ENCODE data around the gene MIS18A. TPM values are rescaled to one million over a fixed set of nuclear protein-coding genes. Genes with fewer than 3 reads are reported as not detected.
A peak's percentile ranks its signal among the peaks of the same experiment; 100 is the strongest.

The MIS18A gene, protein sequence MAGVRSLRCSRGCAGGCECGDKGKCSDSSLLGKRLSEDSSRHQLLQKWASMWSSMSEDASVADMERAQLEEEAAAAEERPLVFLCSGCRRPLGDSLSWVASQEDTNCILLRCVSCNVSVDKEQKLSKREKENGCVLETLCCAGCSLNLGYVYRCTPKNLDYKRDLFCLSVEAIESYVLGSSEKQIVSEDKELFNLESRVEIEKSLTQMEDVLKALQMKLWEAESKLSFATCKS
- 26.8 and 27.5 TPM in 2 replicates for total RNA-seq

- intact Hi-C loops (cut with micrococcal nuclease): loop anchor here (1.0 to 10.0 kb wide), 10 partner anchors 37 to 1264 kb away; partner anchors contain the start of genes CFAP298, GART, SCAF4 and SON
- H3K4me3 Mint-ChIP-seq: peak within 1 kb of the TSS; percentile 100
- H3K9me3 Mint-ChIP-seq: no peaks in the 10 kb centered on the region
- peak; percentile 95 for DNase-seq (ENCODE audit: low spot score)
- H3K27me3 Mint-ChIP-seq (ENCODE audit: insufficient read depth): no peaks in the 10 kb centered on the region
- H3K4me1 Mint-ChIP-seq (ENCODE audit: low read depth): peaks cover 21% of the 10 kb centered on the region
- peaks cover 1% of the 10 kb centered on the region for H3K36me3 Mint-ChIP-seq (ENCODE audit: low read depth)
- H3K27ac Mint-ChIP-seq: peak within 1 kb of the TSS; percentile 97
Observed at GRCh38 chr21:32278518-32279376, at the start of gene MIS18A. TSS of gene MIS18A (minus strand) at chr21:32279049. CDS start at chr21:32279014, 35 bp downstream.

DNA sequence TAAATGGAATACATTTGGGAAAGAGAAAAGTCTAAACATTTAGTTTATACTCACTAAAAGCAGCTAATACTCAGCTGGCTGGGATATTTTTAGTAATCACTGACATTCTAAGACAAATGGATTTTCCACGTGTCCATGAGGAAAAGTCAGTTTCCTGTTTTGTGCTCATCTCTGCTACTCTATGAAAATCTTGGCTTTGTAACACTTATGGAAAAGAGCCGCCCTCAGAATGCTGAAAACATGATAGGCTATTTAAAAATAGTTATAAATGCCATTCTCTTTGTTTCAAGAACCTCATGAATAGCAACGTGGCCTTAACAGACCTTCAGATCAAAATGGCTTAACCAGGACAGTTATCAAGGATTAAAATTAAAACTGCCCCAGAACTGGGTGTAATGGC lies 49.7 kb upstream of the MIS18A start:
- peaks cover 55% of the 10 kb centered on the region for H3K36me3 Mint-ChIP-seq (ENCODE audit: low read depth)

DNA sequence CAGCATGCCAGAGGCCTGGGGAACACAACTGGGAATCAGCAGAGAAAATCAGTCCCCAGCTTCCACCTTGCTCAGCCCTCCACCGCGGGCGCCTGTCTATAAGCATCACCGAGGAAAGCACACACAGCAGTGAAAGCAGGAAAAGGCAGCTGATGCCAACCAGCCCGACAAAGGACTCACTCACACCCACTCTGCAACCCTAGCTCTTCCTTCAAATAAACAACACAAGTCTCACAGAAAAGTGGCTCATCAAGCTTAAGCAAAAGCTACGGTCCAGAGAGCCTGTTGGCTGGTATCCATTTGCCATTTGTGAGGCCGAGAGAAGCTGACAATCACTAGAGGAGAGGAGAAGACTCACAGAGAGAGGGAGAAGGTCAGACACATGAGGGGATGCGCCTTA lies 46.9 kb upstream of the MIS18A start:
- Mint-ChIP-seq H3K36me3 (ENCODE audit: low read depth) (peaks cover 62% of the 10 kb centered on the region), H3K4me3 (no peak overlapping the region), H3K27me3 (ENCODE audit: insufficient read depth) (no peaks in the 10 kb centered on the region), H3K9me3 (no peaks in the 10 kb centered on the region), H3K27ac (no peak overlapping the region), H3K4me1 (ENCODE audit: low read depth) (no peaks in the 10 kb centered on the region)
- DNase-seq (ENCODE audit: low spot score): no peak
- intact Hi-C loops (cut with micrococcal nuclease): no loop called here

More for the DNA sequence above, 49.7 kb upstream of the MIS18A start:
- Mint-ChIP-seq H3K27me3 (ENCODE audit: insufficient read depth) (no peaks in the 10 kb centered on the region), H3K27ac (no peak overlapping the region), H3K9me3 (no peaks in the 10 kb centered on the region), H3K4me1 (ENCODE audit: low read depth) (no peaks in the 10 kb centered on the region), H3K4me3 (no peak overlapping the region)
- intact Hi-C loops (cut with micrococcal nuclease): no loop called here
- DNase-seq (ENCODE audit: low spot score): no peak

DNA sequence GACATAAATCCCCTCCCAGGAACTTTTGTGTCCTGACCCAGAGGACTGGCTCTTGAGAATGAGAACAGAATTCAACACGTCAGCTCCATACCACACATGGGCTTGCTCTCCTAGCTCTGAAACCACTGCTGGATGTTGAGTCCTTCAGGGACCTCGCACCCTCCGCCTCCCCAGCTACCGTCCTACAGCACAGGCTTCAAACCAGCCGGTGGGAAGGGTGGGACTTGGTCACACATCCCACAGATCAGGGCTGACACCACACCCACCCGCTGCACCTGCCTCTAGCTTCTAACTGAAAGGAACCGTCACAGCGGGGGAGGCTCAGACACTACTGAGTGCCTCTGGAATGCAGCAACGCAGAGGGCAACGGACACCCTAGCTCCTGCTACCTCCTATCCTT lies 43.8 kb upstream of the MIS18A start:
- no peaks in the 10 kb centered on the region for H3K4me1 Mint-ChIP-seq (ENCODE audit: low read depth)
- no peaks in the 10 kb centered on the region for H3K9me3 Mint-ChIP-seq
- intact Hi-C loops (cut with micrococcal nuclease): no loop called here
- peaks cover 68% of the 10 kb centered on the region for H3K36me3 Mint-ChIP-seq (ENCODE audit: low read depth)
- no peak overlapping the region for H3K27ac Mint-ChIP-seq
- no peak overlapping the region for H3K4me3 Mint-ChIP-seq
- no peaks in the 10 kb centered on the region for H3K27me3 Mint-ChIP-seq (ENCODE audit: insufficient read depth)
- DNase-seq (ENCODE audit: low spot score): no peak

DNA sequence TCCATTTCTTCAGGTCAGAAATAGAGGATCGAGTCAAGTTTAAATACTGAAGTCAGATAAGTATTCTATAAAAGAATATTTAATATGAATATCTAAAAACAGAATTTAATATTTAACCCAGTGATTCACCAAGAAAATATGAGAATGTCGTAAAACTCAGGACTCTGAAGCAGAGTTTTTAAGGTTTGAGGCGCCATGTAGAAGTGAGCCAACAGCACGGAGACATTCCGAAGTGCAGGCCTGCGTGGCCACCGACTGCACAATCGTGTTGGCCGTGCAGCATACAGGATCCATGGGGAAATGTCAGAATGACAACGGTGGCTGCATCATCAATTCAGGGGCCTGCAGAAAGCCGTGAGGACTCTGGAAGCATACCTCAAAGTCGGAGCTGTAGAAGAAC lies 43.3 kb upstream of the MIS18A start:
- Mint-ChIP-seq H3K4me1 (ENCODE audit: low read depth) (no peaks in the 10 kb centered on the region), H3K9me3 (no peaks in the 10 kb centered on the region), H3K27ac (no peak overlapping the region), H3K4me3 (no peak overlapping the region), H3K36me3 (ENCODE audit: low read depth) (peaks cover 66% of the 10 kb centered on the region), H3K27me3 (ENCODE audit: insufficient read depth) (no peaks in the 10 kb centered on the region)
- DNase-seq (ENCODE audit: low spot score): no peak
- intact Hi-C loops (cut with micrococcal nuclease): no loop called here

- H3K36me3 Mint-ChIP-seq (ENCODE audit: low read depth): peaks cover 62% of the 10 kb centered on the region
- H3K4me1 Mint-ChIP-seq (ENCODE audit: low read depth): no peaks in the 10 kb centered on the region
- no peaks in the 10 kb centered on the region for H3K27me3 Mint-ChIP-seq (ENCODE audit: insufficient read depth)
- no peak overlapping the region for H3K4me3 Mint-ChIP-seq
- H3K27ac Mint-ChIP-seq: no peak overlapping the region
- no peak for DNase-seq (ENCODE audit: low spot score)
- H3K9me3 Mint-ChIP-seq: no peaks in the 10 kb centered on the region
- intact Hi-C loops (cut with micrococcal nuclease): no loop called here
Observed at GRCh38 chr21:32321480-32321879, 42.6 kb upstream of the MIS18A start.

GRCh38 chr21:32320726-32321125 lies 41.9 kb upstream of the MIS18A start:
- Mint-ChIP-seq H3K27ac (no peak overlapping the region), H3K36me3 (ENCODE audit: low read depth) (peaks cover 55% of the 10 kb centered on the region)
- intact Hi-C loops (cut with micrococcal nuclease): no loop called here

DNA sequence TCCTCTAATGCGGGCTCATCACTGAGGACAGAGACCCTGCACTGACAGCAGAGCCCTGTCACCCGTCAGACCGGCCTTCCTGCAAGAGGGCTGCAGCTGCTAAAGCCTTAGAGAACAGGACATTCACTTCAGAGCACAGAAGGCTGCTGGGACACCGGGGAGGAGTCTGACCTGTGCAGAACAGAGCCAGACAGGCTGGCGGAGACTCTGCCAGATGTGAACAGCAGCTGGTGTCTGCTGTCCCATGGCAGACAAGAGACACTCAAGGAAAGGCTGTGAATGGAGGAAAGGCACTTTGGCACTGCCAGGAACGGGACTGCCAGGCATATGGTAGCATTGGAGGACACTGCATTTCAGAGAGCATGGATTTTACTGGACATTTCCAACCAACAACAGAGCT lies 41.2 kb upstream of the MIS18A start:
- no peaks in the 10 kb centered on the region for H3K9me3 Mint-ChIP-seq
- intact Hi-C loops (cut with micrococcal nuclease): no loop called here
- no peaks in the 10 kb centered on the region for H3K27me3 Mint-ChIP-seq (ENCODE audit: insufficient read depth)
- no peak for DNase-seq (ENCODE audit: low spot score)
- peaks cover 51% of the 10 kb centered on the region for H3K36me3 Mint-ChIP-seq (ENCODE audit: low read depth)
- no peak overlapping the region for H3K4me3 Mint-ChIP-seq
- H3K4me1 Mint-ChIP-seq (ENCODE audit: low read depth): no peaks in the 10 kb centered on the region
- H3K27ac Mint-ChIP-seq: no peak overlapping the region

More at GRCh38 chr21:32320726-32321125, 41.9 kb upstream of the MIS18A start:
- no peaks in the 10 kb centered on the region for H3K9me3 Mint-ChIP-seq
- no peak overlapping the region for H3K4me3 Mint-ChIP-seq
- no peaks in the 10 kb centered on the region for H3K4me1 Mint-ChIP-seq (ENCODE audit: low read depth)
- no peak for DNase-seq (ENCODE audit: low spot score)
- no peaks in the 10 kb centered on the region for H3K27me3 Mint-ChIP-seq (ENCODE audit: insufficient read depth)

GRCh38 chr21:32319012-32319411 lies 40.2 kb upstream of the MIS18A start:
- intact Hi-C loops (cut with micrococcal nuclease): no loop called here
- Mint-ChIP-seq H3K4me3 (no peak overlapping the region), H3K27me3 (ENCODE audit: insufficient read depth) (no peaks in the 10 kb centered on the region), H3K36me3 (ENCODE audit: low read depth) (peaks cover 50% of the 10 kb centered on the region), H3K9me3 (no peaks in the 10 kb centered on the region), H3K4me1 (ENCODE audit: low read depth) (no peaks in the 10 kb centered on the region), H3K27ac (no peak overlapping the region)
- DNase-seq (ENCODE audit: low spot score): no peak

- Mint-ChIP-seq H3K27ac (no peak overlapping the region), H3K36me3 (ENCODE audit: low read depth) (peaks cover 42% of the 10 kb centered on the region)
- intact Hi-C loops (cut with micrococcal nuclease): no loop called here
Observed at GRCh38 chr21:32317726-32318125, 38.9 kb upstream of the MIS18A start.

DNA sequence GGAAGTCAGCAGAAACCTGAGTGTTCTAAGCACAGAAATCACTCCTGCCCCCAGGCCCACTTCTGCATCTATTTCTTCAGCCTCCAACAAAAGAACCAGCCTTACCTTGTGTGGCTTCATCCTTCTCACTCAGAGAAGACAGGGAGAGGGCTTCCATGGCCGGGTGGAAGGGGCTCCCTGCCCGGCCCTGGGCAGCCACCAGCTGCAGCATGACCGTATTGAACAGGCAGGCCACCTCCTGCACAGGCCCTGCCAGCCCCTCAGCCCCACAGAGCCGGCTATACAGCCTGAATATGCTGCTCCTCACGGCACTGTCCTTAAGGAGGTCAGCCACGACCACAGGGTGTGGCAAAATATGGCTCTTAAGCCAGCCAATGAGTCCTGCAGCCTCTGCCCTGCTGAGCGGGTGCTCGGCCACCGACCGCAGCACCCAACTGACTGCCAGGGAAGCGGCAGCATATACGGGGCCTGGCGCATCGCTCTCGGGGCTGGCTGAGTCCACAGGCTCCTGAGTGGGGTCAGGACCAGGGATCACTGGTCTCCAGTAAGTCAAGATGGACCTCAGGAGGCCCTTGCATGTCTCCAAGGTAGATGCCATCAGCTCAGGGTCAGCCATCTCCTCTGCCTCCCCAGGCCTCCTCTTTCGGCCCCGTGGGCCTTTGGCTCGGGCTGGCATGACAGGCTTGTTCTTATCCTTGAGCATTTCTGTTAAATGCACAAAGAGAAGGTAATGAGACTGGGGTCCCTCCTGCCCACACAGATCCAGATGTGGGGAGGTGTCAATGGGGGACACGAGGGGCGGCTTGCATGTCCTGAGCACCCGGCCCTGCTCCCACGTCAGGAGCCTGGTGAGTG lies 37.7 kb upstream of the MIS18A start:
- Mint-ChIP-seq H3K36me3 (ENCODE audit: low read depth) (peaks cover 39% of the 10 kb centered on the region), H3K27me3 (ENCODE audit: insufficient read depth) (no peaks in the 10 kb centered on the region), H3K27ac (no peak overlapping the region), H3K9me3 (no peaks in the 10 kb centered on the region), H3K4me3 (no peak overlapping the region), H3K4me1 (ENCODE audit: low read depth) (no peaks in the 10 kb centered on the region)
- no peak for DNase-seq (ENCODE audit: low spot score)
- intact Hi-C loops (cut with micrococcal nuclease): no loop called here

More at GRCh38 chr21:32317726-32318125, 38.9 kb upstream of the MIS18A start:
- DNase-seq (ENCODE audit: low spot score): no peak
- Mint-ChIP-seq H3K4me1 (ENCODE audit: low read depth) (no peaks in the 10 kb centered on the region), H3K4me3 (no peak overlapping the region), H3K27me3 (ENCODE audit: insufficient read depth) (no peaks in the 10 kb centered on the region), H3K9me3 (no peaks in the 10 kb centered on the region)

- no peak overlapping the region for H3K27ac Mint-ChIP-seq
- intact Hi-C loops (cut with micrococcal nuclease): no loop called here
- H3K4me3 Mint-ChIP-seq: no peak overlapping the region
- no peak for DNase-seq (ENCODE audit: low spot score)
- no peaks in the 10 kb centered on the region for H3K9me3 Mint-ChIP-seq
- H3K36me3 Mint-ChIP-seq (ENCODE audit: low read depth): peaks cover 41% of the 10 kb centered on the region
- H3K4me1 Mint-ChIP-seq (ENCODE audit: low read depth): peaks cover 8% of the 10 kb centered on the region
- H3K27me3 Mint-ChIP-seq (ENCODE audit: insufficient read depth): no peaks in the 10 kb centered on the region
Observed at GRCh38 chr21:32315511-32316281, 36.8 kb upstream of the MIS18A start.

All from activated T-helper 1 cell treated with anti-CD3 and anti-CD28 coated beads, Interleukin-12 subunit alpha, Interleukin-12 subunit beta, Interleukin-2, Interleukin-4 antibody, amounts not matched to agents 30 ng/mL and 10 ng/mL and 1 ng/mL, durations not matched to agents 14 hours and 24 hours and 36 hours (primary cell).